Upper lobe of left lung (tissue), 4 donors: Measurements from ENCODE around the gene MAB21L4.

Experiments
- CTCF ChIP-seq, 6 experiments: fragments of 450-650 bp in 4 of 6; fragments of 200-600 bp in 2 of 6; sonication (generic) in 2 of 6; IDR thresholded peaks; one replicate each; pipeline ENCODE4 v1.5.1; 2016 to 2019; ENCODE audit warnings: antibody characterized with exemption in 6 of 6
- EP300 ChIP-seq, 4 donors: sonication (generic); formaldehyde crosslinking; IDR thresholded peaks; one replicate each; pipeline ENCODE4 v1.5.1; 2017; ENCODE audit warnings: antibody characterized with exemption in 4 of 4, control low read depth in 2 of 4
- POLR2AphosphoS5 ChIP-seq, 2 donors: sonication (generic); formaldehyde crosslinking; IDR thresholded peaks; one replicate each; pipeline ENCODE4 v1.5.1; 2017; ENCODE audit warnings: antibody characterized with exemption in 2 of 2

GRCh38 chr2:240892925-240893324, 3.0 kb downstream of the MAB21L4 start:
- TF ChIP-seq CTCF (IDR thresholded peaks at IDR 0.05), result no peak
- no peak for TF ChIP-seq EP300 (IDR thresholded peaks at IDR 0.05)
- TF ChIP-seq POLR2AphosphoS5 (IDR thresholded peaks at IDR 0.05), result no peak
